Measurements from ENCODE around the gene SOCS6.

The SOCS6 gene

DNA sequence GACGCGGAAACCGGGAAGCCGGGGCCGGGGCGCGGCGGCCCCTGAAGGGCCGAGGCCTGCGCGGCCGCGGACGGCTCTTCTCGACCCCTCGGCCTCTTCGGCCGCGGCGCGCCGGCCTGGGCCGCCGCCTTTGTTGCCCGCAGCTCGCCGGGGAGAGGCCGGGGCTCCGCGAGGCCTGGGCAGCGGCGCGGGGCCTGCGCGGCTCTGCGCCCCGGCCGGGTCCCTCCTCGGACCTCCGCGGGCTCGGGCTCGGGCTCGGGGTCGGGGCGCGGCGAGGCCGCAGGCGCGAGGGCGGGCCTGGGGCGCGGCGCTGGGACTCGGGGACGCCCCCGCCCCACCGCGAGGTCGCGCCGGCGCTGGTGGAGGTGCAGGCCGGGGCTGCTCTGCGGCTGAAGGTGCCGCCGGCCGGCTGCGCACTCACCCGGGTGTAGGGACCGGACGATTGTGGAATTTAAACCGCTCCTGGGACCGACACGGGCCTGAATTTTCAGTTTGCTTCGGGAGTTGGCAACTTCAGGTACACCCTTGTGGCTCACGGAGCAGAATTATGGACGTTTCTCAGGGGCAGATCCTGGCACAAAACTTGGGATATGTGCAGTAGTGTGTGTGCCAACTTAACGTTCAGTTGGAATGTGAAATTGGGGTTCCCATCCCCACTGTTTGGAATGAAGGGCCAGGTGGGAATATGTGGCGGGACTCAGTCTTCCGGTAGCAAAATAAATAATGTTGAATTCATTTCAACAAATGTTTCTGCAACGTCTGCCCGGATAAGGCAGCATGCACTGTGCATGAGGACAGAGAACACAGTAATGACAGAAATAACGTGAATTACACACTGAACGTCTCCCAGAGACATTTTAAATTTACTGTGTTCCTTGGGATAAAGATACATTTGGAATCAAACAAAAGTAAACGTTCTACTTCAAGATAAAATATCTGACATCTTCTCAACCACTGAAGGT is 787 bp downstream of the SOCS6 start:
- DNase-seq: no peak

DNA sequence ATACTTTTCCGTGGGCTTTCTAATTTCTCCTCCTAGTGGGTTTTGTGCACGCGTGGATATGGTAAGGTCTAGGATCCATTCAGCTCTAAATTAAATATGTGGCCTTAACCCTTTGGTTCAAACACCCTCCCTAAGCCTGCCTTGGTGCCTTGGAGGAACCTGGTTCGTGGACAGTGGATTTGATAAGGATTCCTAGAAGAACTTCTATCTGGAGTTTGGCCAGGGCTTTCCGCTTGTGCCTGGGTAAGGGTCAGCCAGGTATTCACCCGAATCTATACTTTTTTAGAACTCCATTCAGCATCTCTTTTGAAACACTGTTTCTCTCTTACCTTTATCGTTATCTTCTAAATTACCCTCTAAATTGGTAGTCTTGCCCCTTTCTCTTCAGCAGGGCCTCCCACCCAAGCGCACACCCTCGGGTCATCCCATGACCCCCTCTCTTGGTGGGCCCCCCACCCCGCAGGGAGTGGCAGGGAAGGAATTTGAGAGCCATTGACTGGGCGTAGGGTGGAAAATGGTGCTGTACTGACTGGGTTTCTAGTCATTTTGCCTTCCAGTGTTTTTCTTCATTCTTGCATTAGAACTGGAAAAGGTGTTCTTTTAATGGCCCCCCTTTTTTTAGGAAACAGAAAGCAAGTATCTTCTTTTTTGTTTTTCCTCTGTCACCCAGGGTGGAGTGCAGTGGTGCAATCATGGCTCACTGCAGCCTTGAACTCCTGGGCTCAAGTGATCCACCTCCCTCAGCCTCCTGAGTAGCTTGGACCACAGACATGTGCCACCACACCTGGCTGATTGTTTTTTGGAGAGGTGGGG is 1.8 kb downstream of the SOCS6 start:
- DNase-seq: no peak

DNA sequence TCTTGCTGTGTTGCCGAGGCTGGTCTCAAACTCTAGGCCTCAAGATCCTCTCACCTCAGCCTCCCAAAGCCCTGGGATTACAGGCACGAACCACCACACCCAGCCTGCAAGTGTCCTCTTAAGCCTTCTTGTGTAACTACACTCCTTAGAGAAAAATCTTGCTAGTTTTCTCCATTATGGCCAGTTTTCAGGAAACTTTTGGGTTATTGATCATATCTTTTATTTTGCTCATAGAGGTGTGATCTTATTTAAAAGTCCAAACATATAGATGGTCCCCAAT is 2.4 kb downstream of the SOCS6 start:
- DNase-seq: no peak

DNA sequence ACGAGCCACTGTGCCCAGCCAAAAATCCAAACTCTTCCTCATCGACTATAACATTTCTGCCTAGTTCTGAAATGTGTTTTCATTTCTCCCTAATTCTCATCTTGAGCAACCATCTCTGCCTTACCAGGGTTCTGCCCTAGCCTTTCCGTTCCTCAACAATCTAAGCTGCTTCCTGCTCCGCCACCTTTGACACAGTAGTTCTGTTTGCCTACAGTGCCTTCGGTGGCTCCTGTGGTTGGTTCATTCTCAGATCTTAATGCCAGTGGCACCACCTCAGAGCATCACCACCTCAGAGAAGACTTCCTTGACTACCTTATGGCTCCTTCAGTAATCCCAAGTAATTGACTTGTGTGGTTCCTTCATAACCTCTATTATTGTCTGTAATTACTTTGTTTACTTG is 3.8 kb downstream of the SOCS6 start:
- no peak for DNase-seq

DNA sequence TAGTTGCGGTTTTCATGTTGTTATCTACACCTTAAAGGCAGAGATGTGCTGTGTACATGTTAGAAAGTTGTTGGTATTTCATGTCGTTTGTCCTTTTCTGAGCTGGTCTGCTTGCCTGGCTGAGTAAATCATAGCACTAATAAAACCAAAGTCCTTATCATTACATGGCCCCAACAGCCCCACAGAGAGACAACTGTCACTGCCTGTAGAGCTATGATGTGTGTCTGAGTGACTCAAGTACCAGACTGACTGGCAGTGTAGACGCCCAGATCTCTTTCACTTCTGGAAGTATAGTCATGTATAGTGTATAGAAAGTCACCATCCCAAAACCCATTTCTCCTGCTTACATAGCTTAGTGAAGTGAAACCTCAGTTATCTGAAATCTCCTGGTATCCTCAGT is 4.3 kb downstream of the SOCS6 start:
- DNase-seq: no peak

DNA sequence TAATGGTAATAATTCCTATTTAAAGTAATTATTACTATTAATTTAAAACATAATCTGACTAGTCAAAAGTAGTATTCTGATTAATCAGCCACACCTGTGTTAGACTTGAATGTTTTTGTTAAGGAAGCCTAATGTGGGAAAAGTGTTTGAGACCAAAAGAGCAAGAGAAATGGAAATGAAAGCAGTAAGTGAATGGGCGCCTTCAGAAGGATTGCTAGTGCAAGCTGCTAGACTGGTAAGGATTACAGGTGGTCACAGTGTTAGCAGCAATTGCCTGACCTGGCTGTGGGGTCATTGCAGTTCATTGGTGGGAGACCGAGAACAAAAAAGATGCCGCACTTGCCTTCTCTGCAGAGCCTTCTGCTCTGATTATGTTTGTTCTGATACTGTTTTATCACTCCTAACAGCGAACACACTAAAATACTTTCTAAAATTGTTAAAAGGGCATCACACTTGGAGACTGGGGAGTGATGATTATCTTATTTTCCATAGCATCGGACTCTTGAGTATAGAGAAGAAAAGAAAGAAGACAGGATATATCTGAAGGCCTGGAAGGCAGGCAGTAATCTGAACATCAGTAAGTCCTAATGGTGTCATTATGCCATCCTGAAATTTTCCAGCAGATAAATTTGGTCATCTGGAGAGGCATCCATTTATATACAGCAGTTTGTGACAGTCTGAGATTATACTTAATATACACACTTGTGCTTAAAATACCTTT is 5.8 kb downstream of the SOCS6 start:
- no peak for DNase-seq

DNA sequence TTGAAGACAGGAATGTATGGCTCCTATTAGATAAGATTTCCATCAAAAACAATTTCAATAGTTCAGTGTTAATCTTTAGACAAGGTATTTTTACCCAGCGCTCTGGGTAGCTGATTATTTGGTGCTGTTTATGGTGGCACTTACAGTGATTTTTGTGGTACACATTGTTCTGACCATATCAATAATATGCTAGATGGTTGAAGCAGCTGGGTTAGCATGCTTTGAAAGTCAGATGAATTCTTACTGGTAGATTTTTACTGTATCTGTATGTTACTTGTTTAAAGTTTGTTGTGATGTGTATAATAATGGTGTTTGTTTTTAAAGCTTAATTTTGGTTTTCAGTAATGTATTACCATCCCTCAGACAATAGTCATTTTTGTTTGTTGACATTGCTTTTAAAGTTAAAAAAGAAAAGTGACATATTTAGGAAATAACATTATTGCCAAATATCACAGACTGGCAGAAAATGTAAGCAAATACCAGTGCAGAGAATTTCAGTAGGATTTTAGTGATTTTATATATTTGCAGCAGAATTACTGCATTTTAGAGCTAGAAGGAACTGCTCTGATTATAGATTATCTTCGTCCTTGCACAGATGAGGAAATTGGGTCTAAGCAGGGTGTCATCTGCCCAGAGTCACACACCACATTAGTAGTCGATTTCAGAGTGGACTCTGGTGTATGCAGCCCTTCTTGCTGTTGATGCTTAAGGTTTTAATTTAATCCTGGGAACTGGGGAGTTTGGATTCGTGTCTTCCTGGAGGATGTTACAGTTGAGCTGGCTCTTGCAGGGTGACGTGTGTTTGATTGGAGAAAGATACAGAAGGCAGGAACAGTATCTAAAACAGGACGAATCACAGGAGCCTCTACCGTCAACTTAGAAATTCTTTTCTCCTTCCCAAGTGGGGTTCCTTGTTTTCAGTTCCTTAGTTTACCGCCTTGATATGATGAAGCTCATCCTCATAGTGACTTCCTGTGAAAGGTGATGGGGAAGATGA is 6.6 kb downstream of the SOCS6 start:
- DNase-seq: no peak

DNA sequence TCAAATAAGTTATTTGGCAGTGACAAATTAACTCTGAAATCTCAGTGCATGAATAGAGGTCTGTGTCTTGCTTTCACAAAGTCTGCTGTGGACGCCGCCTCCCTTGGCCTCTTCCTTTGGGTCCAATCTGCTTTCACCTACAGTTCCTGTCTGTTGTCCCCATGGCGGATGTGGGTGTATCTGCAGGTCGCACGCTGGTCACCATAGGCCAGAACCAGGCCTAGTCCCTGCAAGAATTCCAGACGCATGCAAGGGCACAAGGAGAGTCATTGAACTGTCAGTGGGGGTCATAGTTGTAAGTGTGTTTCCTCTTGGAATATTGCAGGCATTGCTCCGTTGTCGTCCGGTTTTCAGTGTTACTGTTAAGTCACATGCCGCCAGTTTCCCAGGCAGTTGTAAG is 7.4 kb downstream of the SOCS6 start:
- no peak for DNase-seq

DNA sequence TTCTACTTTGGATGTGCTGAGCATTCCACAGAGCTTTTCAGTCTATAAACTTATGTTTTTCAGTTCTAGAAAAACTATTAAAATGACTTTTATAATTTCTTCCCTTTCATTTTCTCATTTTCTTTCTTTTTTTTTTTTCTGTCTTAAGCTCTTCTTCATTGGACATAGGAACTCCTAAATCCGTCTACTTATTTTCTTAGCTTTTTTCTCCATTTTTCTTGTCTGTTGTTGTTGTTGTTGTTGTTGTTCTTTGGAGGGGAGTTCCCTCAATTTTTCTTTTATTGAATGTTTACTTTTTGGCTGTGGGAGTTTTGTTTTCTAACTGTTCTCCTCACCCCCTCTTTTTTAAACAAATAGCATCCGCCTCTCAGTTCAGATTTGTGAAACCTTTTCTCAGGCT is 7.9 kb downstream of the SOCS6 start:
- DNase-seq: no peak

DNA sequence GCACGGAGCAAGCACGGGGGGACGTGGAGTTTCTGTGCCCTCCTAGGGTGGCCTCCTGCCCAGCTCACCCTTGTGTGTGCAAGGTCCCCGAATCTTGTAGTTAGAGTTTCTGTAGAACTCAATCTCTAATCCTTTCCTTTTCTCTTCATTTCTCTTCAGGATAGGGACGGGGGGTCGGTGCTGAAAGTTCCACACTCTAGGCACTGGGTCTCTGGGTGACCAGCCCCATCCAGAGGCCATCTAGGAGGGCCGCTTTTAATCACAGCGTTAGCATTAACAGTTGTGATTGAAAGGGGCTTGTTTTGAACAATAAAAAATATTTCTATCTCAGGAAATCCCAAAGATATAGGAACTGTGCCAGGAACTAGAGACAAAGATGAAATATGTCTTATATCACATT is 10.5 kb downstream of the SOCS6 start:
- no peak for DNase-seq

DNA sequence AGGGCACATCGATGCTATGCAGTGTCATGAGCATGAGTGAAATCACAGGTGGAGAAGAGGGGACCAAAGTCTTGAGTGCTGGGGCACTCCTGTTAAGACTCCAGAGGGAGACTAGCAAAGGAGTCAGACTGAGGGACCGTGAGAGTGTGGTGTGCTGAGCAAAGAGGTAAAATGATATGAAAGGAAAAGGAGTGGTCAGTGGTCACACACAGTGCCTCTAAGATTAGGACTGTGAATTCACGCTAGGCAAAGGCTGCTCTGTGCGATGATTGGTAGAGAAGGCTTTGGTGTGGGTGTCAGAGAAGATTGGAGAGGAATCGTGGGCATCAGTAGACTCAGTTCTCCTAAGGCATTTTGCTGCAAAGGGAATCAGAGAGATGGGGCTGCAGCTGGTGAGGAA is 12.8 kb downstream of the SOCS6 start:
- DNase-seq: no peak

DNA sequence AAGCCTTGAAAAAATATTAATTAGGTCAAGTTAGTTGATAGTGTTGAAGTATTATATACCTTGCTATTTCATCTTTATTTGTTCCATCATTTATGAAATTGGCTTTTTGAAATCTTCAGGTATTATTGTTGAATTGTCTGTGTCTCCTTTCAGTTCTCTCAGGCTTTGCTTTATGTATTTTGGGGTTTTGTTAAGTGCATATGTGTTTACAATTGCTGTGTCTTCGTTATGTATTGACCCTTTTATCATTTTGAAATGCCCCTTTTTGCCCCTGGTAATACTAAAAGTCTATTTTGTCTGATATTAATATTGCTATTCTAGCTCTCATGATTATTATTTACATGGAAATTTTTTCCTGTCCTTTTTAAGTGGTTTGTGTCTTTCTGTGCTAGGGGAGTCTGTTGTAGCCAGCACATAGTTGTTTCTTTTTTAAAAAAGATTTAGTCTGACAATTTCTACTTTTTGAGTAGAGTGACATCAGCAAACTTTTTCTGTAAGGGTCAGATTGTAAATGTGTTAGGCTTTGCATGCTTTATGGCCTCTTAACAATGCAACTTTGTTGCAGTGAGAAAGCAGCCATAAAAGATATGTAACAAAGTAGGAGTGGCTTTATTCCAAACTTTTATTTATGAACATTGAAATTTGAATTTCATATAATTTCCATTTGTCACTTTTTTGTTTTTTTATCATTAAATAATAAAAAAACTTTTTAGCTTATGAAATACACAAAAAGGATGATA is 19.9 kb downstream of the SOCS6 start:
- DNase-seq: no peak

DNA sequence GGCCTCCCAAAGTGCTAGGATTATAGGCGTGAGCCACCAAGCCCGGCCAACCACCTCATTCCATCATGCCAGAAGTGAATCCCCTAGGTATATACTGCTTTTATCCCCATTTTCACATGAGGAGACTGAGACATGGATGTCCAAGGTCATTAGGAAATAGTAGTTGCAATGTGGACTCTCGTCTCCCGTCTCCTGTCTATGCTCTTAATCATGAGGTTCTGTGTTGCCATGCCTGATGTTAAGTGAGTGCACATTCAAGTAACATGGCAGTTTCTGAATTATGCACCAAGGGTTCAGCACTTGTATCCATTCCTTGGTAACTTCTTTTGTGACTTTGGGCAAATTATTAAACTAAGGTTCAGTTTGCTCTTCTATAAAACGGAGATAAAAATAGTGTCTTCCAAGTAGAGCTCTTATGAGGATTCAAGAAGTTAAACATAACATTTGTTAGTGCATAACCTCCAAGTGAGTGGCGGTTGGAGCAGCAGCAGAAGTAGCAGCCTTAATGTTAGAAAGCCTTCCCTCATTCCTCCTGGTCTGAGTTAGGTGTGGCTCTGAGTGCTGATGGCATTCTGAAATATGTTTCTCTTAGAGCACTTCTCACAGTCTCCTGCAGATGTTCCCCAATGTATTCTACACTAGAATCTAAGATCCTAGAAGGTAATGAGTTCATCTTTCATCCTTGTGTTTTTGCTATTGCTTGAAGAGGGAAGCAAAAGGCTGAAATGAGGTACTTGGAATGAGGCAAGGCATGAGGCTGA is 21.9 kb downstream of the SOCS6 start:
- no peak for DNase-seq

DNA sequence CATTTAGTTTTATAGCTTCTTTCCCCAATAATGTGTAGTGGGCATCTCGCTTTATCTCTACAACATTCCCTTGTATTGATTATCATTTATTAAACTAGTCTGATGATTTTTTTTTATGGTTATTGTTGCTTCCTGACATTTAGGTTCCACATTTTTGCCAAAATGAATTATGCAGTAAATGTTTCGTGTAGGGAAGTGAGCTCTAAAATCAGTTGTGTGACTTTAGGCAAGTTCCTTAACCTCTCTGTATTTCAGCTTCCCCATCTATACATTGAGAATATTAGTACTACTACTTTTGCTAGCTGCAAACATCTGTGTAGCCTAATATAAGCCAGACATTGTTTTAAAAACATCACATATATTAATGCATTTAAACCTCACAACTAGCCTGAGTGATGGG is 22.9 kb downstream of the SOCS6 start:
- DNase-seq: no peak

DNA sequence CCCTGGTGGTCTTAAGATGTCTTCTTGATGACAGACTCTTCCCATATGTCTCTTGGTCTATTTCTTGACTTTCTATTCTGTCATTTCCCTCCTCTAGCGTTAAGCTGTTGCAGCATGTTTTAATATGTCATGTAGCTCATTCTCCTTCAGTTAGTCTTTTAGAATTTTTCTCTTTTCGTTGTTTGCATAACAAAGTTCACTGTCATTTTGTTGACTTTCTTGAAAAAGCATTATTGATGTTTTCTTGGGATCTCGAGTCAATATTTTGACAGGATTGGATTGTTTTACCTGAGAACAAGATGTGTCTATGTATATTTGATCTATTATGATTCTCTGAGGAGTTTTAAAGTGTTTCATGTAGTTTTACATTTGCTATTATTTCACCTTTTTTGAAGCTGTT is 24.8 kb downstream of the SOCS6 start:
- no peak for DNase-seq

DNA sequence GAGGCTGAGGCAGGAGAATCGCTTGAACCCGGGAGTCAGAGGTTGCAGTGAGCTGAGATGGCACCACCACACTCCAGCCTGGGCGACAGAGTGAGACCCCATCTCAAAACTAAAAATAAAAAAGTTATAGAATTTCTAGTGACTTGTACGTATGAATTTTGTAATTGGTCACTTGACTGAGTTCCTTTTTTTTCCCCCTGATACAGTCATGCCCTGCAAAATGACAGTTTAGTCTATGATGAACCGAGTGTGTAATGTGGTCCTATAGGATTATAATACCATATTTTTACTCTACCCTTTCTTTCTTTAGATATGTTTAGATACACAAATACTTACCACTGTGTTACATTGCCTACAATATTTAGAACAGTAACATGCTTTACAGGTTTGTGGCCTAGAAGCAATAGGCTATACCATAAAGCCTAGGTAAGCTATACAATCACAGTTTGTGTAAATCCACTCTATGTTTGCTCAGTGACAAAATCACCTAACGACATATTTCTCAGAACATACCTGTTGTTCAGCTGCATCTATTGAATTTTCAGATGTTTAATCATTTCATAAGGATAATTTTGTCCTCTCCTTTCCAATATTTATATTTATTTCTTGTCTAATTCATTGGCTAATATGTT is 25.4 kb downstream of the SOCS6 start:
- no peak for DNase-seq

DNA sequence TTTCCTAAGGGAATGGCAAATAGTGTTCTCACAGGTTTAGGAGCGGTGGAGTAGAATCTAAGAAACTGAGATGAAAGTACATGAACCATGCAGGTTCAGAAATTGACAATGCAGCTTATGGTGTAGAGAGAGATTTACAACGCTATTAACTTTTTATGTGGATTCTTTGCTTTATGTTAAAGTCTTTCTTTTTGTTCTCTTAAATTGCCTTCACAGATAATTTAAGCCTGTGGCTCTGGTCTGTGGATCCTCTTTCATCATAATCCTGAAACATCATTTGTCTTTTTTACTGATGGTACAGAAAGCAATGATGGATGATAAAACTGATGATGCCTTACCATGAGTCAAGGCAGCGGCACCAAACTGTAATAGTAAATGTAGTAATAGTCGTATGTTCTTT is 30.3 kb downstream of the SOCS6 start:
- no peak for DNase-seq

DNA sequence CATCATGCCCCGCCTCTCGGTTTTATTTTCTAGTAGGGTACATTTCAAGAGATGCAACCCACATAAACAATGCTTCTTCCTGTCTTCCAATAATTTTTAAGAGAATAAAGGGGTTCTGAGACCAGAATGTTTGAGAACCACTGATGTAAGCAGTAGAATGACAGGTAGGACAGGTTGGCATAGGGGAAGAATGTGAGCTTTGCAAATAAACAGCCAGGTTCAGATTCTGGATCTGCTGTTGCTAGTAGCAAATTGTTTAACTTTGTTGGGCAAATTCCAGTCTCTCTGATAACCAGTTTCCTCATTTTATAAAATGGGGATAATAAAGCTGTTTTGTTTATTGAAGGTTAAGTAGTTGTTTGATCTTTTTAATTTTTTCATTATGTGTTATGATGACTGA is 32.8 kb downstream of the SOCS6 start:
- no peak for DNase-seq

DNA sequence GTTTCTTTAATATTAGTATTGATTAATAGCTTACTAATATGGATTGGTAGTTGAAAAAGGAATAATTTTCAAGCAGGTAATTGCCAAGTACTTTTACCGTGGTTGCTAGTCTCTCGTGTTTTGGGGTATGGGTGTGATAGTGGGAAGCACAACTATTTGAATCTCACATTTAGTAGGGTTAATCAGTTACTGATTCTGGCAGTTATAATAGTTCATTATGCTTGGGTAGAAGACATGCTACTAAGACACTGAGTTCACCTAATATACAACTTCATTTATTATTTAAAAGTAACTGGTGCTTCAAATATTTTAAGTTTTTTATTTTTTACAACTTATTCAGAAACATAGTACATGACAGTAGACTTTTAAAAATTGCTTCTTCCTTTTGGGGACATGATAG is 33.5 kb downstream of the SOCS6 start:
- DNase-seq: no peak

DNA sequence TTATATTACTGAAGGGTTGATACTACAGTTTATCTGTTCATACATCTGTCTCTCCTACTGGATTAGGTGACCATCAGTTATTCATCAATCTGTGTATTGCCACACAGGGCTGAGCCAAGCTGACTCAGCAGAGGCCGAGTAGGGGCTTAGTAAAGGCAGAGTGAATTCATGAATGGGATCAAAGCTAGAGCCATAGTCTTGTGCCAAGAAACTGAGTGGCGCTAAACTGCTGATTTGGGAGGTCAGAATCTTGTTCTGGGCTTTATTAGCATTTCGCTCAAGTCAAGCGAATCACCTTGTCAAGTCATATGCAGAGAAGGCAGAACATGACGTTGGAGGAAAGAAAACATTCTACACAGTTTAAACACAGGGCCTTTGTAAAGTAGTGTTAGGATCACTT is 34.1 kb downstream of the SOCS6 start:
- DNase-seq: no peak
